ENCODE measurements around the gene EYS. TPM values are rescaled to one million over a fixed set of nuclear protein-coding genes. Genes with fewer than 3 reads are reported as not detected.
"Not testable (repeated sequence)": the region's sequence is repeated elsewhere in the genome, so short reads cannot be mapped to it uniquely, and the experiment has no call there.

The EYS gene
- total RNA-seq, 1 donor from 2014 or later = 0.06 TPM

DNA sequence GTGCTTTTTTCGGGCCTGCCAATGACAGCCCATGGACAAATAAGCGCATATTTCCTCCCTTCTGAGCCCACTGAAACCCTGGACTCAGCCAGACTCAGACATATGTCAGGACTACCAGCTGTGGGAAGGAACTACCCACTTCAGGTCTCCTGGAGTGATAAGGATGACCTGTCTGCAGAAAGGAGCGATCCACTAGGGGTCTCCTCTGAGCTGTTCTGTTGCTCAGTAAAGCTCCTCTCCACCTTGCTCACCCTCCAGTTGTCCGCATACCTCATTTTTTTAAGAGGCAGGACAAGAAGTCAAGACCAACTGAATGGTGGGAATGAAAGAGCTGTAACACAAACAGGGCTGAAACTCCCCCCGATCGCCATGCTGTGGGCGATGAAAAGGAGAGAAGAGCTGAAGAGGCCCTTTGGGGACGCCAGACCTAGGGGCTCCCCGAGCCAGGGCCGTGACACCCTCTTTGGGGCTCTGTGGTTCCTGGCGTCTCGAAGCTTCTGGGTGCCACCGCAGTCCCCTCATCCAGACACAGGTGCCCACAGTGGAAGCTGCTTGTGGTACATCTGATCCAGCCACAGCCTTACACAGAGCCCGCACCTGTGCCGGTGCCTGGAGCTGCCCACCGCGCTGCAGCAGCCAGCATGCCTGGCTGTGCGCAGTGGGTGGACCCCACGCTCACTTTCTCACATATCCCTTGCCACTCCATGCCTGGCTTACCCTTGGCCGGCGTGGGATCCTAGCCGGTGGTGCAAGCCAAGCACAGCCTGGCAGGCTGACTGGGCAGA lies 68.8 kb downstream of the EYS start:
- no peak for DNase-seq (ENCODE audit: low read depth)
- TF ChIP-seq, protein P1, sequence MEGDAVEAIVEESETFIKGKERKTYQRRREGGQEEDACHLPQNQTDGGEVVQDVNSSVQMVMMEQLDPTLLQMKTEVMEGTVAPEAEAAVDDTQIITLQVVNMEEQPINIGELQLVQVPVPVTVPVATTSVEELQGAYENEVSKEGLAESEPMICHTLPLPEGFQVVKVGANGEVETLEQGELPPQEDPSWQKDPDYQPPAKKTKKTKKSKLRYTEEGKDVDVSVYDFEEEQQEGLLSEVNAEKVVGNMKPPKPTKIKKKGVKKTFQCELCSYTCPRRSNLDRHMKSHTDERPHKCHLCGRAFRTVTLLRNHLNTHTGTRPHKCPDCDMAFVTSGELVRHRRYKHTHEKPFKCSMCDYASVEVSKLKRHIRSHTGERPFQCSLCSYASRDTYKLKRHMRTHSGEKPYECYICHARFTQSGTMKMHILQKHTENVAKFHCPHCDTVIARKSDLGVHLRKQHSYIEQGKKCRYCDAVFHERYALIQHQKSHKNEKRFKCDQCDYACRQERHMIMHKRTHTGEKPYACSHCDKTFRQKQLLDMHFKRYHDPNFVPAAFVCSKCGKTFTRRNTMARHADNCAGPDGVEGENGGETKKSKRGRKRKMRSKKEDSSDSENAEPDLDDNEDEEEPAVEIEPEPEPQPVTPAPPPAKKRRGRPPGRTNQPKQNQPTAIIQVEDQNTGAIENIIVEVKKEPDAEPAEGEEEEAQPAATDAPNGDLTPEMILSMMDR (conservative IDR thresholded peaks at IDR 0.05; ENCODE audit: low read depth, low read length) = peak; percentile 8
- no peak overlapping the region for H3K4me3 ChIP-seq (ENCODE audit: low read depth, low read length)

DNA sequence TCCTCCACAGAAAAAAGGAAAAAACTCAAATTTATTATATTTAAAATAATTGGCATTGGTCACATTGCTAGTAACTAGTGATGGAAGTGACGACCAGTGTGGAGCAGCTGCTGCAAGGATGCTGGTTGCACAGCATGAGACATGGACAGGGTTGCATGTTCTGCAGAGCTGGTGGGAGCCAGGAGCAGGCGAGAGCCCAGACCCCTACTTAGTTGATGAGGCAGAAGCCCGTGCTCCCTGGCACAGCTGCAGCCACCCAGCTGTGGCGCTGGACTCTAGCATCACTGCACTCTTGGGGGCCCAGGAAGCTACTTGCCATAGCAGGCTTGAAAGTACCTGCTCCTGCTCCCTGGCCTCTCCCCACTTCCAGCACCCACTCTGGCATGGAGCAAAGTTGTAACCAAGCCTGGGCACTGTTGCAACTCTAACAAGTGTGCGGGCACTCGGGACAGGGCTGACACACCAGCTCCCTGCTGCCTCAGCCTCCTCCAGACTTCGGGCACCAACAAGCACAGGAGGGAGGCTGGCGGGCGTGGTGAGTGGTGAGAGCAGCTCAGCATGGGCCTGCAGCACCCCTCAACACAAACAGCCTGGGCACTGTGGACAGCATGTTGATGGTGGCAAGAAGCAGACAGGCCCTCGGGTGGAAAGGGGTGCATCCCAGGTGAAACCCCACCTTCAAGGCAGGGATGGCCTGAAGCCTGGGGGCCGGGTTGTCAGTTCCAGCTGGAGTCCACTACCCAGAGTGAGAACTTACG lies 69.6 kb downstream of the EYS start:
- TF ChIP-seq, protein P1 (conservative IDR thresholded peaks at IDR 0.05; ENCODE audit: low read depth, low read length) = no peak
- H3K4me3 ChIP-seq (ENCODE audit: low read depth, low read length) = no peak overlapping the region
- DNase-seq (ENCODE audit: low read depth) = no peak

DNA sequence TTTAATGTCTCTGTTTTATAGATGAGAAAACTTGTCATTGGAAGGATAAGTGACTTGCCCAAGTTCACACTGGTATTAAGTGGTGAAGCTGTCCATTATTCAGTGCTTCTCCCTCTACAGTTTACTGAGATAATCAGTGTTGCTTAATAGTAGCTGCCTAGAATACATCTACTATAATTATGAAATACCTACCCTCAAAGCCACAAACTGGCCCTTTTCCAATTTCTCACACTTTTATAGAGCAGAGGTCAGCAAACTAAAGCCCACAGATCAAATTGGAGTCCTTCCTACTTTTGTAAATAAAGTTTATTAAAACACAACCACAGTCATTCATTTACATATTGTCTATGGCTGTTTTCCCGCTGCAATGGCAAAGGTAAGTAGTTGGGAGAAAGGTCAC lies 73.5 kb downstream of the EYS start:
- H3K4me3 ChIP-seq (ENCODE audit: low read depth, low read length) = no peak overlapping the region
- TF ChIP-seq, protein P1 (conservative IDR thresholded peaks at IDR 0.05; ENCODE audit: low read depth, low read length) = no peak
- no peak for DNase-seq (ENCODE audit: low read depth)

DNA sequence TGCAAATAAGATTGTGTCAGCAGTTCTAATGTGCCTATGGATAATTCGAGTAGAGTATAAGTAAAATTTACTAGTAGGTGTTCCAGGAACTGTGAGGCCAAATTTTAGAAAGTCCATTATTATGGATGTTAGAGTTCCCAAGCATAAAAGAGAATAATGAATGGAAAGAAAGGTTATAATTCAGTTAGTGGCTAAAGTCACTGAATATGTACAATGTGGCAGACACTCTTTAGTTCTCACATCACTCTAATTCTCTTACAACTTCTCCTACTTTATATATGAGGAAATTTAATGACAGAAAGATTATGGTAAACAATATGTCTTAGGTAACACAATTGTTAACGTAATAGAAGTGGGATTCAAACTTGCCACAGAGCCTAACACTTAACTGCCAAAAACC lies 75.3 kb downstream of the EYS start:
- no peak for DNase-seq (ENCODE audit: low read depth)
- H3K4me3 ChIP-seq (ENCODE audit: low read depth, low read length) = no peak overlapping the region
- TF ChIP-seq, protein P1 (conservative IDR thresholded peaks at IDR 0.05; ENCODE audit: low read depth, low read length) = no peak

DNA sequence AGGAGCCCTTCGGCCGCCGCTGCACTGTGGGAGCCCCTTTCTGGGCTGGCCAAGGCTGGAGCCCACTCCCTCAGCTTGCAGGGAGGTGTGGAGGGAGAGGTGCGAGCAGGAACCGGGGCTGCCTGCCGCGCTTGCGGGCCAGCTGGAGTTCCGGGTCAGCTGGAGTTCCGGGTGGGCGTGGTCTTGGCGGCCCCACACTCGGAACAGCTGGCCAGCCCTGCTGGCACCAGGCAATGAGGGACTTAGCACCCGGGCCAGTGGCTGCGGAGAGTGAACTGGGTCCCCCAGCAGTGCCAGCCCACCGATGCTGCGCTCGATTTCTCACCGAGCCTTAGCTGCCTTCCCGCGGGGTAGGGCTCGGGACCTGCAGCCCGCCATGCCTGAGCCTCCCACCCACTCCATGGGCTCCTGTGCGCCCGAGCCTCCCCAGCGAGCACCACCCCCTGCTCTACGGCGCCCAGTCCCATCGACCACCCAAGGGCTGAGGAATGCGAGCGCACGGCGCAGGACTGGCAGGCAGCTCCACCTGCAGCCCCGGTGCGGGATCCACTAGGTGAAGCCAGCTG lies 79.5 kb downstream of the EYS start:
- DNase-seq (ENCODE audit: low read depth); H3K4me3 ChIP-seq (ENCODE audit: low read depth, low read length): not testable (repeated sequence)

DNA sequence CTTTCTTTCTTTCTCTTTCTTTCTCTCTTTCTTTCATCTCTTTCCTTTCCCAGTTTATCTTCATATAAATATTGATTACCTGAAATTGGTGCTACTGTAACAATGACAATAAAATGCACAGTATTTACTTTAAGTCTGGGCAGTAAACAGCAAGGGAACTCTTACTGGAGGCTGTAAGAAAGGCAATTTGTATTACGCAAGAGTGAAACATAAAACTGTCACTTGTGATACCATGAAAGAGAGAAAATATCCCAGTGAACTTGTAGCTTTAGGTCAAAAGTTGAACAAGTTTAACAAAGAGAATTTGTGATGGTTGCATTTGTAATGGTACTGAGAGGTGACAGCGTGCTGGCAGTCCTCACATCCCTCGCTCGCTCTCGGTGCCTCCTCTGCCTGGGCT lies 80.0 kb downstream of the EYS start:
- no peak overlapping the region for H3K4me3 ChIP-seq (ENCODE audit: low read depth, low read length)
- TF ChIP-seq, protein P1 (conservative IDR thresholded peaks at IDR 0.05; ENCODE audit: low read depth, low read length) = no peak
- no peak for DNase-seq (ENCODE audit: low read depth)

DNA sequence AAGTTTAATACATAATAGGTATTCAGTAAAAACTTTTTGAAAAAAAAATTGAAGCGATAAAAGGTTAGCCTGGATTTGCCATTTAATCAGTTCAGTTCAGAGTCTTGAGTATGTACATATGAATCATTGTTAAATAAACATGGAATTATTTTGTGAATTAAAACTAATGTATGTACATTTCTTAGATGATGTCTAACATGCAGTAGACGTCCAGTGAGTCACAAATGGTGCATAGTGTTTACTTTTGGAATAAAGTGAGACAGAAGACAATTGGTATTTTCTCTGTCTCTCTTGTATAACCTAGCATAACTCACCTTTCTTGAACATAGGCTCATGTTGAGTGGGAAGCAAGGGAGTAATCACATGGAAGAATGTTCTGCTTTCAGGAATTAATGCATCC lies 83.5 kb downstream of the EYS start:
- no peak for DNase-seq (ENCODE audit: low read depth)
- no peak overlapping the region for H3K4me3 ChIP-seq (ENCODE audit: low read depth, low read length)
- TF ChIP-seq, protein P1 (conservative IDR thresholded peaks at IDR 0.05; ENCODE audit: low read depth, low read length) = no peak

All from epithelial cell of proximal tubule (primary cell).